Gastrocnemius medialis (tissue), 4 donors: Measurements from ENCODE around the gene PSD4. TPM values are rescaled to one million over a fixed set of nuclear protein-coding genes. Genes with fewer than 3 reads are reported as not detected.

Source experiments
- ATAC-seq, 2 donors: fragments of 150-250 bp; one replicate each; pipeline ENCODE4 v1.9.1; 2016
- DNase-seq, 2 donors: peaks; one replicate each; pipeline ENCODE4 v3.0.0-alpha.2; 2019
- H3K27ac ChIP-seq, 4 donors: fragments of 200-600 bp; sonication (generic); 1 replicate in 1 of 4; 2 replicates in 3 of 4; pipeline ENCODE4 v1.5.1; 2016 to 2018; ENCODE audit warnings: mild to moderate bottlenecking in 2 of 4, moderate library complexity in 1 of 4
- H3K27me3 ChIP-seq, 3 donors: fragments of 200-600 bp; sonication (generic) in 2 of 3; 1 replicate in 1 of 3; 2 replicates in 2 of 3; pipeline versions ENCODE4 v1.5.1 to v1.6.0; 2016 to 2019; ENCODE audit warnings: mild to moderate bottlenecking in 1 of 3, moderate library complexity in 1 of 3
- H3K36me3 ChIP-seq, 2 donors: fragments of 200-600 bp; sonication (generic) in 1 of 2; one replicate each; pipeline ENCODE4 v1.5.1; 2017 to 2018
- H3K4me1 ChIP-seq, 2 donors: fragments of 200-600 bp; sonication (generic) in 1 of 2; one replicate each; pipeline ENCODE4 v1.5.1; 2016 to 2017; ENCODE audit warnings: mild to moderate bottlenecking in 2 of 2
- H3K4me3 ChIP-seq, 4 donors: fragments of 200-600 bp; sonication (generic) in 3 of 4; 1 replicate in 1 of 4; 2 replicates in 3 of 4; pipeline ENCODE4 v1.5.1; 2016 to 2019; ENCODE audit warnings: mild to moderate bottlenecking in 2 of 4
- H3K9me3 ChIP-seq, 3 donors: fragments of 200-600 bp; sonication (generic) in 2 of 3; 1 replicate in 1 of 3; 2 replicates in 2 of 3; pipeline ENCODE4 v1.5.1; 2016 to 2019
- POLR2A ChIP-seq, 2 donors: fragments of 450-650 bp; IDR thresholded peaks; one replicate each; pipeline ENCODE4 v1.6.1; 2017; ENCODE audit warnings: antibody characterized with exemption in 2 of 2, mild to moderate bottlenecking in 2 of 2, moderate library complexity in 2 of 2
- in situ Hi-C, 4 donors: fragments of 200-750 bp; cut with MboI; loops; one replicate each; pipeline versions ENCODE4 v1.15.0 to v1.8.0; 2017; ENCODE audit warnings: low sequenced_read_pairs in 4 of 4
- intact Hi-C: fragments of 100-400 bp; cut with DNase I; formaldehyde crosslinking; loops from one replicate; pipeline ENCODE4 v1.15.1; 2023; ENCODE audit warnings: low total_unique reads
- total RNA-seq, 4 donors: library from RNA; depleted of rRNA; stranded (reverse); fragments of >200 nt; gene quantifications; one replicate each; pipeline versions ENCODE4 v1.1.0 to v1.2.3, GENCODE V29; 2016
- TF ChIP-seq, protein P1 (sequence below), 5 experiments: fragments of 450-650 bp in 3 of 5; fragments of 200-600 bp in 2 of 5; sonication (generic) in 2 of 5; IDR thresholded peaks in 4 of 5; conservative IDR thresholded peaks in 1 of 5; 1 replicate in 4 of 5; 2 replicates in 1 of 5; pipeline ENCODE4 v1.5.1; 2016 to 2019; ENCODE audit warnings: antibody characterized with exemption in 5 of 5, mild to moderate bottlenecking in 3 of 5, moderate library complexity in 3 of 5

Gene PSD4
- total RNA-seq, 4 donors from 2014 or later = 0.32 to 1.3 (median 1.2) TPM

- H3K36me3 ChIP-seq = no peaks in the 10 kb centered on the region
- no peaks in the 10 kb centered on the region for H3K27me3 ChIP-seq
- no peak overlapping the region for H3K27ac ChIP-seq
- H3K4me1 ChIP-seq = no peaks in the 10 kb centered on the region
- no peak for DNase-seq
- H3K4me3 ChIP-seq = no peak overlapping the region
- TF ChIP-seq, protein P1, sequence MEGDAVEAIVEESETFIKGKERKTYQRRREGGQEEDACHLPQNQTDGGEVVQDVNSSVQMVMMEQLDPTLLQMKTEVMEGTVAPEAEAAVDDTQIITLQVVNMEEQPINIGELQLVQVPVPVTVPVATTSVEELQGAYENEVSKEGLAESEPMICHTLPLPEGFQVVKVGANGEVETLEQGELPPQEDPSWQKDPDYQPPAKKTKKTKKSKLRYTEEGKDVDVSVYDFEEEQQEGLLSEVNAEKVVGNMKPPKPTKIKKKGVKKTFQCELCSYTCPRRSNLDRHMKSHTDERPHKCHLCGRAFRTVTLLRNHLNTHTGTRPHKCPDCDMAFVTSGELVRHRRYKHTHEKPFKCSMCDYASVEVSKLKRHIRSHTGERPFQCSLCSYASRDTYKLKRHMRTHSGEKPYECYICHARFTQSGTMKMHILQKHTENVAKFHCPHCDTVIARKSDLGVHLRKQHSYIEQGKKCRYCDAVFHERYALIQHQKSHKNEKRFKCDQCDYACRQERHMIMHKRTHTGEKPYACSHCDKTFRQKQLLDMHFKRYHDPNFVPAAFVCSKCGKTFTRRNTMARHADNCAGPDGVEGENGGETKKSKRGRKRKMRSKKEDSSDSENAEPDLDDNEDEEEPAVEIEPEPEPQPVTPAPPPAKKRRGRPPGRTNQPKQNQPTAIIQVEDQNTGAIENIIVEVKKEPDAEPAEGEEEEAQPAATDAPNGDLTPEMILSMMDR (IDR thresholded peaks at IDR 0.05 in 4 of 5, conservative IDR thresholded peaks at IDR 0.05 in 1 of 5) = no peak
- TF ChIP-seq POLR2A (IDR thresholded peaks at IDR 0.05) = no peak
- in situ Hi-C loops = loop anchor here in 1 of 4 donors (5.0 kb wide), 1 partner anchor 239 kb away; no protein-coding TSS in a partner anchor
- no peaks in the 10 kb centered on the region for H3K9me3 ChIP-seq
- intact Hi-C loops = loop anchor here (2.0 to 5.0 kb wide), 2 partner anchors 61 to 249 kb away; no protein-coding TSS in a partner anchor
- no peak for ATAC-seq
Measured at GRCh38 chr2:113137827-113138226, 35.9 kb upstream of the PSD4 start.

GRCh38 chr2:113138428-113139322 is 35.1 kb upstream of the PSD4 start:
- in situ Hi-C loops (loop anchor here in 1 of 4 donors (5.0 kb wide), 1 partner anchor 239 kb away; no protein-coding TSS in a partner anchor), intact Hi-C loops (loop anchor here (2.0 to 5.0 kb wide), 2 partner anchors 60 to 249 kb away; no protein-coding TSS in a partner anchor)
- ATAC-seq = peak; percentile 50 to 68
- no peak for DNase-seq
- Histone ChIP-seq H3K27ac (no peak overlapping the region), H3K4me3 (no peak overlapping the region), H3K9me3 (no peaks in the 10 kb centered on the region), H3K4me1 (no peaks in the 10 kb centered on the region), H3K36me3 (no peaks in the 10 kb centered on the region), H3K27me3 (no peaks in the 10 kb centered on the region)
- TF ChIP-seq POLR2A (IDR thresholded peaks at IDR 0.05) = no peak
- TF ChIP-seq, protein P1 (IDR thresholded peaks at IDR 0.05 in 4 of 5, conservative IDR thresholded peaks at IDR 0.05 in 1 of 5) = peak; percentile 35 to 79 (median 50)

DNA sequence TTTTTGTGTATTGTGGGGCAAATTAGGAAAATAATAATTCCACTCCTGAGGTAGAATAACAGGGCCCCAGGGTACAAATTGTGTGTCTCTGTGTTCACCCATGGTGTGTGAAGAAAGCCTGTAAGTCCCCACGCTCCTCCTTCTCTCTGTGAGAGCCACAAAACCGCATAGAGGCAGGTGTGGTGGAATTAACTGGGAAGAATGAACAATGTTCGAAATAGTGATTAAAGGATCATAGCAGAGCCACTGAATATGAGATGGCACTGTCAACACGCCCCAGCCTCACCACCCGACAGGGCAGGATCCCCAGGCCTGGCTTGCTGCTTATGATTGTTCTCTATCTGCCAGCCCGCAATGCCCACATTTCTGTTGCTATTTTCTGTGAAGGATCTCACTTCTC is 32.3 kb upstream of the PSD4 start:
- Histone ChIP-seq H3K9me3 (peaks cover 0 to 3% (median 0%) of the 10 kb centered on the region in 3 donors), H3K4me1 (no peaks in the 10 kb centered on the region), H3K27ac (no peak overlapping the region), H3K4me3 (no peak overlapping the region), H3K27me3 (no peaks in the 10 kb centered on the region), H3K36me3 (no peaks in the 10 kb centered on the region)
- intact Hi-C loops = no loop called here
- in situ Hi-C loops = no loop called here
- no peak for ATAC-seq
- DNase-seq = no peak
- no peak for TF ChIP-seq POLR2A (IDR thresholded peaks at IDR 0.05)
- TF ChIP-seq, protein P1 (IDR thresholded peaks at IDR 0.05 in 4 of 5, conservative IDR thresholded peaks at IDR 0.05 in 1 of 5) = no peak

DNA sequence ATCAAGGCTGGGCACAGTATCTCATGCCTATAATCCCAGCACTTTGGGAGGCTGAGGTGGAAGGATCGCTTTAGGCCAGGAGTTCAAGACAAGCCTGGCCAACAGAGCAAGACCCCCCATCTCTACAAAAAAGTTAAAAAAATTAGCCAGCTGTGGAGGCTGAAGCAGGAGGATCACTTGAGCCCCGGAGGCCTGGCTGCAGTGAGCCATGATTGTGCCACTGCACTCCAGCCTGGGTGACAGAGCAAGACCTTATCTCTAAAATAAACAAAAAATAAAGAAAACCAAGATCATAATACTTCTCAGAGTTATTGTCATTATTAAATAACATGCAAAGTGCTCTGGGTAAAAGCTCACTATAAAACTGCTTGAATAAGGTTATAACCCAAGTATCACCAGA is 31.5 kb upstream of the PSD4 start:
- ATAC-seq (no peak), DNase-seq (no peak)
- TF ChIP-seq POLR2A (IDR thresholded peaks at IDR 0.05) = no peak
- TF ChIP-seq, protein P1 (IDR thresholded peaks at IDR 0.05 in 4 of 5, conservative IDR thresholded peaks at IDR 0.05 in 1 of 5) = no peak
- no peak overlapping the region for H3K4me3 ChIP-seq
- intact Hi-C loops = no loop called here
- H3K27ac ChIP-seq = no peak overlapping the region
- no peaks in the 10 kb centered on the region for H3K27me3 ChIP-seq
- H3K9me3 ChIP-seq = peaks cover 0 to 3% (median 0%) of the 10 kb centered on the region in 3 donors
- H3K36me3 ChIP-seq = no peaks in the 10 kb centered on the region
- in situ Hi-C loops = no loop called here
- no peaks in the 10 kb centered on the region for H3K4me1 ChIP-seq
